HepG2 (cell line): ENCODE results near the gene HLF. TPM values are rescaled to one million over a fixed set of nuclear protein-coding genes. Genes with fewer than 3 reads are reported as not detected.

Source experiments
- ASH2L ChIP-seq: fragments of 300-600, 200-600 bp; sonication (generic); IDR thresholded peaks from 2 replicates; pipeline ENCODE4 v1.7.0; 2017; ENCODE audit warnings: low read depth, mild to moderate bottlenecking, moderate library complexity, mixed read lengths, low read length; ENCODE audit not compliant: insufficient read length
- BHLHE40 ChIP-seq: IDR thresholded peaks from 2 replicates; pipeline ENCODE4 v1.6.1; 2011; ENCODE audit warnings: low read length, improper control_type of control experiment
- FOXC1 ChIP-seq: sonication (generic); formaldehyde crosslinking; IDR thresholded peaks from 2 replicates; pipeline ENCODE4 v1.8.0; 2022; ENCODE audit warnings: mild to moderate bottlenecking, missing genetic modification reagents, borderline replicate concordance
- FOXK1 ChIP-seq: sonication (generic); formaldehyde crosslinking; IDR thresholded peaks from 2 replicates; pipeline ENCODE4 v1.4.0; 2020; ENCODE audit warnings: low read depth, missing genetic modification reagents, borderline replicate concordance
- FOXP1 ChIP-seq, 2 experiments: fragments of 450-650 bp in 1 of 2; IDR thresholded peaks; 2 replicates each; pipeline ENCODE4 v1.6.1; 2017 to 2018; ENCODE audit warnings: antibody characterized with exemption in 1 of 2
- HDAC1 ChIP-seq: sonication (generic); formaldehyde crosslinking; IDR thresholded peaks from 2 replicates; pipeline ENCODE4 v1.5.1; 2020; ENCODE audit warnings: mild to moderate bottlenecking, missing genetic modification reagents
- ISL2 ChIP-seq: sonication (generic); formaldehyde crosslinking; IDR thresholded peaks from 2 replicates; pipeline ENCODE4 v1.5.0; 2020; ENCODE audit warnings: missing genetic modification reagents
- NFE2 ChIP-seq: sonication (generic); formaldehyde crosslinking; IDR thresholded peaks from 2 replicates; pipeline ENCODE4 v1.4.0; 2020; ENCODE audit warnings: missing genetic modification reagents
- ZMYM2 ChIP-seq: sonication (generic); formaldehyde crosslinking; IDR thresholded peaks from 2 replicates; pipeline ENCODE4 v1.8.0; 2022; ENCODE audit warnings: mild to moderate bottlenecking, missing genetic modification reagents
- ZNF263 ChIP-seq: sonication (generic); formaldehyde crosslinking; IDR thresholded peaks from 2 replicates; pipeline ENCODE4 v1.4.0; 2020; ENCODE audit warnings: missing genetic modification reagents
- ZNF335 ChIP-seq: sonication (generic); formaldehyde crosslinking; IDR thresholded peaks from 2 replicates; pipeline ENCODE4 v1.4.0; 2020; ENCODE audit warnings: missing genetic modification reagents
- ZNF382 ChIP-seq: sonication (generic); formaldehyde crosslinking; IDR thresholded peaks from 2 replicates; pipeline ENCODE4 v1.5.0; 2020; ENCODE audit warnings: missing genetic modification reagents, mild to moderate bottlenecking, borderline replicate concordance
- ZNF431 ChIP-seq: sonication (generic); formaldehyde crosslinking; IDR thresholded peaks from 2 replicates; pipeline ENCODE4 v1.9.0; 2022; ENCODE audit warnings: missing genetic modification reagents, low read depth, mild to moderate bottlenecking, borderline replicate concordance
- ZNF775 ChIP-seq: sonication (generic); formaldehyde crosslinking; IDR thresholded peaks from 2 replicates; pipeline ENCODE4 v1.4.0; 2020; ENCODE audit warnings: missing genetic modification reagents, mild to moderate bottlenecking, moderate library complexity, borderline replicate concordance
- ZNF776 ChIP-seq: sonication (generic); formaldehyde crosslinking; IDR thresholded peaks from 2 replicates; pipeline ENCODE4 v1.4.0; 2020; ENCODE audit warnings: mild to moderate bottlenecking, missing genetic modification reagents
- polyA plus RNA-seq, 8 experiments: library from polyadenylated mRNA; depleted of rRNA in 3 of 8; stranded (reverse) in 7 of 8; unstranded in 1 of 8; fragments of >200 nt; fragmentation: Illumina TruSeq in 4 of 8; extraction: Trizol in 4 of 8; gene quantifications; 2 replicates each; pipeline versions ENCODE4 v1.2.1 to v1.2.3, GENCODE V29; 2011 to 2016; ENCODE audit warnings: low read depth in 4 of 8, missing spikeins in 1 of 8, mixed read lengths in 1 of 8; ENCODE audit not compliant: insufficient read depth in 1 of 8
- total RNA-seq, 5 experiments: library from RNA; depleted of rRNA; stranded (reverse); fragments of >200 nt; fragmentation: Illumina TruSeq; extraction: Trizol; gene quantifications; 2 replicates each; pipeline ENCODE4 v1.2.3, GENCODE V29; 2016; ENCODE audit warnings: low read depth in 1 of 5
- TF ChIP-seq, protein P1 (sequence below): sonication (generic); formaldehyde crosslinking; conservative IDR thresholded peaks from 2 replicates; pipeline ENCODE4 v1.8.0; 2022; ENCODE audit warnings: low read depth, missing genetic modification reagents
- TF ChIP-seq, protein P2 (sequence below): sonication (generic); formaldehyde crosslinking; IDR thresholded peaks from 2 replicates; pipeline ENCODE4 v1.8.0; 2022; ENCODE audit warnings: mild to moderate bottlenecking, missing genetic modification reagents
- TF ChIP-seq, protein P3 (sequence below): sonication (generic); formaldehyde crosslinking; IDR thresholded peaks from 2 replicates; pipeline ENCODE4 v1.5.1; 2020; ENCODE audit warnings: mild to moderate bottlenecking, missing genetic modification reagents, moderate library complexity
- TF ChIP-seq, protein P4 (sequence below): sonication (generic); formaldehyde crosslinking; IDR thresholded peaks from 2 replicates; pipeline ENCODE4 v1.4.0; 2020; ENCODE audit warnings: missing genetic modification reagents
- TF ChIP-seq, protein P5 (sequence below): sonication (generic); formaldehyde crosslinking; IDR thresholded peaks from 2 replicates; pipeline ENCODE4 v1.4.0; 2020; ENCODE audit warnings: mild to moderate bottlenecking, missing genetic modification reagents
- TF ChIP-seq, protein P6 (sequence below): sonication (generic); formaldehyde crosslinking; IDR thresholded peaks from 2 replicates; pipeline ENCODE4 v1.5.1; 2020; ENCODE audit warnings: missing genetic modification reagents, mild to moderate bottlenecking, borderline replicate concordance

Gene HLF
- total and polyA plus RNA-seq, 2 of the 13 experiments (the other 11 are each of a cell fraction or from before 2014, with no cell fraction given): 202 to 346 TPM

DNA sequence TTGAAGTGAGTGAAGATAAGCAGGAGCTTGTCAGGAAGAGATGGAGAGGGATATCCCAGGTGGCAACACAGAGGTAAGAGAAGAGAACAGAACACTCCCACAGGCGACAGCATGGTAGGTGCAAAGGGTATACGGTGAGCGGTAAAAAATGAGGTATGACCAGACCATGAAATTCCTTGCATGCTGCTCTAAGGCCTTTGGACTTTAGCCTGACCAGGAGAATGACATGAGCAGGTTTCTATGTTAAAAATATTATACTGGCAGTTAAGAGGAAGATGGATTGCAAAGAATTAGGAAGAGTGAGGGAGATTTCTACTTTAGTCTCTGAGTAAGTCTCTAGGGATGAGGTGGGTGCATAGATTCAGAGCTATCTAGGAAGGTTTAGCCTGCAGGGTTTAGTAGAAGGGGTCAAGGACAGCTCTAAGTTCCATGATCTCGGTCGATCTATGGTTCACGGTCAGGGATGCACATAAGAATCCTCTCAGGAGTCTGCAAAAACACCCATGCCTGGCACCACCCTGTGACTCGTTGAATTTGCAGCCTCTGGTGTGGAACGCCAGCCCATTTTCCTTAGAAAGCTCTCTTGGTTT lies 65.7 kb downstream of the HLF start (continued):
- no peak for TF ChIP-seq ZNF335 (CRISPR knock-in tag)
- TF ChIP-seq ZNF776: no peak
- TF ChIP-seq, protein P1, sequence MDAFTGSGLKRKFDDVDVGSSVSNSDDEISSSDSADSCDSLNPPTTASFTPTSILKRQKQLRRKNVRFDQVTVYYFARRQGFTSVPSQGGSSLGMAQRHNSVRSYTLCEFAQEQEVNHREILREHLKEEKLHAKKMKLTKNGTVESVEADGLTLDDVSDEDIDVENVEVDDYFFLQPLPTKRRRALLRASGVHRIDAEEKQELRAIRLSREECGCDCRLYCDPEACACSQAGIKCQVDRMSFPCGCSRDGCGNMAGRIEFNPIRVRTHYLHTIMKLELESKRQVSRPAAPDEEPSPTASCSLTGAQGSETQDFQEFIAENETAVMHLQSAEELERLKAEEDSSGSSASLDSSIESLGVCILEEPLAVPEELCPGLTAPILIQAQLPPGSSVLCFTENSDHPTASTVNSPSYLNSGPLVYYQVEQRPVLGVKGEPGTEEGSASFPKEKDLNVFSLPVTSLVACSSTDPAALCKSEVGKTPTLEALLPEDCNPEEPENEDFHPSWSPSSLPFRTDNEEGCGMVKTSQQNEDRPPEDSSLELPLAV (CRISPR knock-in tag): no peak
- 0 out of 2 replicates have a peak, but pooled peaks have one; percentile 21 for TF ChIP-seq ZMYM2
- TF ChIP-seq ZNF775 (CRISPR knock-in tag): no peak
- TF ChIP-seq, protein P2, sequence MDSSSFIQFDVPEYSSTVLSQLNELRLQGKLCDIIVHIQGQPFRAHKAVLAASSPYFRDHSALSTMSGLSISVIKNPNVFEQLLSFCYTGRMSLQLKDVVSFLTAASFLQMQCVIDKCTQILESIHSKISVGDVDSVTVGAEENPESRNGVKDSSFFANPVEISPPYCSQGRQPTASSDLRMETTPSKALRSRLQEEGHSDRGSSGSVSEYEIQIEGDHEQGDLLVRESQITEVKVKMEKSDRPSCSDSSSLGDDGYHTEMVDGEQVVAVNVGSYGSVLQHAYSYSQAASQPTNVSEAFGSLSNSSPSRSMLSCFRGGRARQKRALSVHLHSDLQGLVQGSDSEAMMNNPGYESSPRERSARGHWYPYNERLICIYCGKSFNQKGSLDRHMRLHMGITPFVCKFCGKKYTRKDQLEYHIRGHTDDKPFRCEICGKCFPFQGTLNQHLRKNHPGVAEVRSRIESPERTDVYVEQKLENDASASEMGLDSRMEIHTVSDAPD (CRISPR knock-in tag): no peak
- TF ChIP-seq, protein P3, sequence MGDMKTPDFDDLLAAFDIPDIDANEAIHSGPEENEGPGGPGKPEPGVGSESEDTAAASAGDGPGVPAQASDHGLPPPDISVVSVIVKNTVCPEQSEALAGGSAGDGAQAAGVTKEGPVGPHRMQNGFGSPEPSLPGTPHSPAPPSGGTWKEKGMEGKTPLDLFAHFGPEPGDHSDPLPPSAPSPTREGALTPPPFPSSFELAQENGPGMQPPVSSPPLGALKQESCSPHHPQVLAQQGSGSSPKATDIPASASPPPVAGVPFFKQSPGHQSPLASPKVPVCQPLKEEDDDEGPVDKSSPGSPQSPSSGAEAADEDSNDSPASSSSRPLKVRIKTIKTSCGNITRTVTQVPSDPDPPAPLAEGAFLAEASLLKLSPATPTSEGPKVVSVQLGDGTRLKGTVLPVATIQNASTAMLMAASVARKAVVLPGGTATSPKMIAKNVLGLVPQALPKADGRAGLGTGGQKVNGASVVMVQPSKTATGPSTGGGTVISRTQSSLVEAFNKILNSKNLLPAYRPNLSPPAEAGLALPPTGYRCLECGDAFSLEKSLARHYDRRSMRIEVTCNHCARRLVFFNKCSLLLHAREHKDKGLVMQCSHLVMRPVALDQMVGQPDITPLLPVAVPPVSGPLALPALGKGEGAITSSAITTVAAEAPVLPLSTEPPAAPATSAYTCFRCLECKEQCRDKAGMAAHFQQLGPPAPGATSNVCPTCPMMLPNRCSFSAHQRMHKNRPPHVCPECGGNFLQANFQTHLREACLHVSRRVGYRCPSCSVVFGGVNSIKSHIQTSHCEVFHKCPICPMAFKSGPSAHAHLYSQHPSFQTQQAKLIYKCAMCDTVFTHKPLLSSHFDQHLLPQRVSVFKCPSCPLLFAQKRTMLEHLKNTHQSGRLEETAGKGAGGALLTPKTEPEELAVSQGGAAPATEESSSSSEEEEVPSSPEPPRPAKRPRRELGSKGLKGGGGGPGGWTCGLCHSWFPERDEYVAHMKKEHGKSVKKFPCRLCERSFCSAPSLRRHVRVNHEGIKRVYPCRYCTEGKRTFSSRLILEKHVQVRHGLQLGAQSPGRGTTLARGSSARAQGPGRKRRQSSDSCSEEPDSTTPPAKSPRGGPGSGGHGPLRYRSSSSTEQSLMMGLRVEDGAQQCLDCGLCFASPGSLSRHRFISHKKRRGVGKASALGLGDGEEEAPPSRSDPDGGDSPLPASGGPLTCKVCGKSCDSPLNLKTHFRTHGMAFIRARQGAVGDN: no peak
- no peak for TF ChIP-seq ZNF382 (CRISPR knock-in tag)
- TF ChIP-seq, protein P4, sequence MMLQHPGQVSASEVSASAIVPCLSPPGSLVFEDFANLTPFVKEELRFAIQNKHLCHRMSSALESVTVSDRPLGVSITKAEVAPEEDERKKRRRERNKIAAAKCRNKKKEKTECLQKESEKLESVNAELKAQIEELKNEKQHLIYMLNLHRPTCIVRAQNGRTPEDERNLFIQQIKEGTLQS (CRISPR knock-in tag): no peak; the same call in 1 of the 2 replicates
- TF ChIP-seq NFE2 (CRISPR knock-in tag): no peak
- TF ChIP-seq FOXC1 (CRISPR knock-in tag): no peak
- TF ChIP-seq BHLHE40: no peak
- TF ChIP-seq, protein P5, sequence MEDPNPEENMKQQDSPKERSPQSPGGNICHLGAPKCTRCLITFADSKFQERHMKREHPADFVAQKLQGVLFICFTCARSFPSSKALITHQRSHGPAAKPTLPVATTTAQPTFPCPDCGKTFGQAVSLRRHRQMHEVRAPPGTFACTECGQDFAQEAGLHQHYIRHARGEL (CRISPR knock-in tag): no peak
- no peak for TF ChIP-seq FOXP1 (IDR thresholded peaks at IDR 0.05)
- 0 out of 2 replicates have a peak, but pooled peaks have one; percentile 7 for TF ChIP-seq FOXP1 (CRISPR knock-in tag; IDR thresholded peaks at IDR 0.05)
- TF ChIP-seq ZNF431 (CRISPR knock-in tag): 0 out of 2 replicates have a peak, but pooled peaks have one; percentile 63
- peak; percentile 63 for TF ChIP-seq ASH2L
- TF ChIP-seq HDAC1 (CRISPR knock-in tag): 0 out of 2 replicates have a peak, but pooled peaks have one; percentile 32
- TF ChIP-seq ZNF263 (CRISPR knock-in tag): no peak
- TF ChIP-seq, protein P6, sequence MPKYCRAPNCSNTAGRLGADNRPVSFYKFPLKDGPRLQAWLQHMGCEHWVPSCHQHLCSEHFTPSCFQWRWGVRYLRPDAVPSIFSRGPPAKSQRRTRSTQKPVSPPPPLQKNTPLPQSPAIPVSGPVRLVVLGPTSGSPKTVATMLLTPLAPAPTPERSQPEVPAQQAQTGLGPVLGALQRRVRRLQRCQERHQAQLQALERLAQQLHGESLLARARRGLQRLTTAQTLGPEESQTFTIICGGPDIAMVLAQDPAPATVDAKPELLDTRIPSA (CRISPR knock-in tag): no peak
- TF ChIP-seq FOXK1 (CRISPR knock-in tag): no peak
- no peak for TF ChIP-seq ISL2 (CRISPR knock-in tag)
